Bronchial epithelial cell (primary cell): Measurements from ENCODE around the gene ZSCAN26. TPM values are rescaled to one million over a fixed set of nuclear protein-coding genes. Genes with fewer than 3 reads are reported as not detected.
"Not testable (repeated sequence)": the region's sequence is repeated elsewhere in the genome, so short reads cannot be mapped to it uniquely, and the experiment has no call there.

Source experiments
- DNase-seq: peaks from one replicate; pipeline ENCODE4 v3.0.0-alpha.2; 2010; ENCODE audit warnings: low read depth
- FAIRE-seq: peaks from 2 replicates; lab custom pipeline; 2011; peaks lifted over from hg19 to GRCh38; lab: Jason Lieb, UNC
- H3K27me3 ChIP-seq: 2 replicates; pipeline ENCODE4 v1.5.1; 2011; ENCODE audit warnings: low read length; ENCODE audit not compliant: control insufficient read depth, insufficient read depth
- H3K36me3 ChIP-seq: 2 replicates; pipeline ENCODE4 v1.5.1; 2011; ENCODE audit warnings: low read length; ENCODE audit not compliant: control insufficient read depth, insufficient read depth
- H3K4me3 ChIP-seq: 2 replicates; pipeline ENCODE4 v1.5.1; 2011; ENCODE audit warnings: mild to moderate bottlenecking, low read depth, low read length, control low read depth
- total RNA-seq: library from RNA; depleted of rRNA; stranded (reverse); fragments of >200 nt; gene quantifications from 2 replicates; pipeline ENCODE4 v1.2.1, GENCODE V29; 2014
- TF ChIP-seq, protein P1 (sequence below): IDR thresholded peaks from 2 replicates; pipeline ENCODE4 v1.5.1; 2011; ENCODE audit warnings: mild to moderate bottlenecking, moderate library complexity, low read length, control low read depth, inconsistent platforms; ENCODE audit not compliant: insufficient read depth, severe bottlenecking

Gene ZSCAN26
- total RNA-seq, 1 donor from 2014 or later = 8.7 TPM

DNA sequence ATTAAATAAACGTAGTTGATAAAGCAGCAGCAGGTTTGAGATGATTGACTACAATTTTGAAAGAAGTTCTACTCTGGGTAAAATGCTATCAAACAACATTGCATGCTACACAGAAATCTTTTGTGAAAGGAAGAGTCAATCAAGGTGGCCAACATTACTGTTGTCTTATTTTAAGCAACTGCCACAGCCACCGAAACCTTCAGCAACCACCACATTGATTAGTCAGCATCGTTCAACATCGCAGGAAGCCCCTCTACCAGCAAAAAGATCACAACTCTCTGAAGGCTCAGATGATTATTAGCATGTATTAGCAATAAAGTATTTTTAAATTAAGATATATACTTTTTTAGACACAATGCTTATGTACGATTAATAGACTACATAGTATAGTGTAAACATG lies 28.4 kb downstream of the ZSCAN26 start:
- TF ChIP-seq, protein P1, sequence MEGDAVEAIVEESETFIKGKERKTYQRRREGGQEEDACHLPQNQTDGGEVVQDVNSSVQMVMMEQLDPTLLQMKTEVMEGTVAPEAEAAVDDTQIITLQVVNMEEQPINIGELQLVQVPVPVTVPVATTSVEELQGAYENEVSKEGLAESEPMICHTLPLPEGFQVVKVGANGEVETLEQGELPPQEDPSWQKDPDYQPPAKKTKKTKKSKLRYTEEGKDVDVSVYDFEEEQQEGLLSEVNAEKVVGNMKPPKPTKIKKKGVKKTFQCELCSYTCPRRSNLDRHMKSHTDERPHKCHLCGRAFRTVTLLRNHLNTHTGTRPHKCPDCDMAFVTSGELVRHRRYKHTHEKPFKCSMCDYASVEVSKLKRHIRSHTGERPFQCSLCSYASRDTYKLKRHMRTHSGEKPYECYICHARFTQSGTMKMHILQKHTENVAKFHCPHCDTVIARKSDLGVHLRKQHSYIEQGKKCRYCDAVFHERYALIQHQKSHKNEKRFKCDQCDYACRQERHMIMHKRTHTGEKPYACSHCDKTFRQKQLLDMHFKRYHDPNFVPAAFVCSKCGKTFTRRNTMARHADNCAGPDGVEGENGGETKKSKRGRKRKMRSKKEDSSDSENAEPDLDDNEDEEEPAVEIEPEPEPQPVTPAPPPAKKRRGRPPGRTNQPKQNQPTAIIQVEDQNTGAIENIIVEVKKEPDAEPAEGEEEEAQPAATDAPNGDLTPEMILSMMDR = no peak
- no peak for FAIRE-seq

DNA sequence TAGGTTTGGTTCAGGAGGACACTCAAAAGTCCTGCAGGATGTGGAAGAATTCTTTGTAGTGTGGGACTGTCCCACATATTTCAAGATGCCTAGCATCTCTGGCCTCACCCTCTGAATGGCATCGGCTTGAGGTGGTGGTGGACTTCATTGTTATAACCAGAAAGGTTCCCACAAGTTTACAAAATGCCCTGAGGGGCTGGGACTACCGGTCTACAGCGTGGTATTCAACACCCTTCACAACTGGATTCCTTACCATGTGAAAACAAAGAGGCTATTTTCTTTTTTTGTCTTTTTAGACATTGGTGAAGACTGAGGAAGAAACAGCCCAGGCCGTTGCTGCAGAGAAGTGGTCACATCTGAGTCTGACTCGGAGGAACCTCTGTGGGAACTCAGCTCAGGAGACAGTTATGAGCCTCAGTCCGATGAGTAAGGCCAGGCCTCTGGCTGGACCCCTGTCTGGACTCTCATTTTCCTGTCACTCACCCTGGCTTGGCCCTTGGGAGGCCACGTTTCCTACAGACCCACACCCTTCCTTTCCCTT lies 29.6 kb downstream of the ZSCAN26 start:
- TF ChIP-seq, protein P1 = no peak
- no peaks in the 10 kb centered on the region for H3K36me3 ChIP-seq
- DNase-seq = no peak
- FAIRE-seq = no peak
- no peaks in the 10 kb centered on the region for H3K27me3 ChIP-seq
- H3K4me3 ChIP-seq = no peak overlapping the region

More for the DNA sequence above, 28.4 kb downstream of the ZSCAN26 start:
- Histone ChIP-seq H3K36me3 (no peaks in the 10 kb centered on the region), H3K4me3 (no peak overlapping the region), H3K27me3 (no peaks in the 10 kb centered on the region)
- DNase-seq = no peak

DNA sequence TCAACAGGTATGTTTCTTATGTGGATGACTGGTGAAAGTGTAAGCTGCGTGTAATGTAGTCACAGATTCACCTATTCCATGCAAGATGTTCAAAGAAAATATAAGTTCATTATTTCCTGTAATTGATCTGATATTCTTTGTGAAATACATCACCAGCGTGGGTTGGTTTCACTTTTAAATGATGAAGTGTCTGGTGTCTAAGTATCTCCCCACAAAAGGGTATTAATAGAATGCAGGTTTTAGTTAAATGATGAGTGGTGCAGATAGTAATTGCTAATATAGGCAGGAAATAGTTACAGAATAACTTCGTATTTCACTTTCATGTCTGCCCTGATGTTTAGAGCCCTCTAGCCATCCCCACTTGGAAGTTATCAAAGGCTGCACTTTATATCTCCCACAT lies 36.6 kb downstream of the ZSCAN26 start:
- TF ChIP-seq, protein P1 = no peak
- DNase-seq = no peak
- no peak for FAIRE-seq
- no peaks in the 10 kb centered on the region for H3K27me3 ChIP-seq
- H3K36me3 ChIP-seq = no peaks in the 10 kb centered on the region
- no peak overlapping the region for H3K4me3 ChIP-seq

DNA sequence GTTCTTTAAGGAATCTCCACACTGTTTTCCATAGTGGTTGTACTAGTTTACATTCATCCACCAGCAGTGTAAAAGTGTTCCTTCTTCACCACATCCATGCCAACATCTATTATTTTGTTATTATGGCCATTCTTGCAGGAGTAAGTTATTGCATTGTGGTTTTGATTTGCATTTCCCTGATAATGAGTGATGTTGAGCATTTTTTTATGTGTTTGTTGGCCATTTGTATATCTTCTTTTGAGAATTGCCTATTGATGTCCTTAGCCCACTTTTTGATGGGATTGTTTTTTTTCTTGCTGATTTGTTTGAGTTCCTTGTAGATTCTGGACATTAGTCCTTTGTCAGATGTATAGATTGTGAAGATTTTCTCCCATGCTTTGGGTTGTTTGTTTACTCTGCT lies 39.4 kb downstream of the ZSCAN26 start:
- DNase-seq, H3K4me3 ChIP-seq, H3K36me3 ChIP-seq, H3K27me3 ChIP-seq, FAIRE-seq: not testable (repeated sequence)

DNA sequence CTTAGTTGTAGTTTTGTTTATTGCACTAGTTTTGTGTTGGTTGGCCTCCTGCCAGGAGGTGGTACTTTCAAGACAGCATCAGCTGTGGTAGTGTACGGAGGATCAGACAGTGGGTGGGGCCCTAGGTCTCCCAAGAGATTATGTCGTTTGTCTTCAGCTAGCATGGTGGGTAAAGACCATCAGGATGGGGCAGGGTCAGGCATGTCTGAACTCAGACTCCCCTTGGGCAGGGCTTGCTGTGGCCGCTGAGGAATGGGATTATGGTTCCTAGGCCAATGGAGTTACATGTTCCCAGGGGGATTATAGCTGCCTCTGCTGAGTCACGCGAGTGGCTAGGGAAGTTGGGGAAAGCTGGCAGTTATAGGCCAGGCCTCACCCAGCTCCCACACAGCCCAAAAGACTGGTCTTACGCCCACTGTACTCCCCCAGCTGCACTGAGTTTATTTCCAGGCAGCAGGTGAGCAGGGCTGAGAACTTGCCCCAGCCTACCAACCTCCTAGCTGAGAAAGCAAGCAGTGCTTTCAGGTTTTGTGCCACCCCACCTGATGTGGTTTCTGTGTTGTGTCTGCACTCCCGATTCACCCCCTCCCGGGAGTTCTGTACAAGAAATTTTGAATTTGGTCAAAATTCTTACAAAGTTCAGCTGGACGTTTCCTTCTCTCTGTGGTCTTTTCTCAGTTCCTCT lies 44.3 kb downstream of the ZSCAN26 start:
- TF ChIP-seq, protein P1 = no peak
- H3K27me3 ChIP-seq = no peaks in the 10 kb centered on the region
- DNase-seq (no peak), FAIRE-seq (no peak)
- no peaks in the 10 kb centered on the region for H3K36me3 ChIP-seq
- H3K4me3 ChIP-seq = no peak overlapping the region

DNA sequence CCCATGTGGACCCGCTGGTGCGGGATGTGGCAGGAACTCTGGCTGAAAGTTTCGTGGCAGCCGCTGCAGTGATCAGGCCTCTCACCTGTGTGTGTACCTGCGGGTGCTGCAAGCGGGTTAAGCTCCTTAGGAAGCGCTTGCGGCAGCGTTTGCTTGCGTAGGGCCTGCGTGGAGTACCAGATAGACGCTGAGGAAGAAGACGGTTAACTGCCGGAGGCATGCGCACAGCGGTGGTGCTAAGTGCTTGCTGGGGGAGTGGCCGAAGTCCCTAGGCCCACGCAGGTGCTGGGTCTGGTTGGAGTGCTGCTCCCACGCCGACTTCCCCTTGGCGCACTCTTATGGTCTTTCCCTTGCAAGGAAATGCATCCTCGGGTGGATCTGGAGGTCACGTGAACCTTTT lies 46.0 kb downstream of the ZSCAN26 start:
- Histone ChIP-seq H3K27me3 (no peaks in the 10 kb centered on the region), H3K4me3 (no peak overlapping the region), H3K36me3 (no peaks in the 10 kb centered on the region)
- FAIRE-seq (no peak), DNase-seq (no peak)
- TF ChIP-seq, protein P1 = no peak
